Liver (tissue), 9 donors: Measurements from ENCODE around the gene ZNRF3. TPM values are rescaled to one million over a fixed set of nuclear protein-coding genes. Genes with fewer than 3 reads are reported as not detected.
A peak's percentile ranks its signal among the peaks of the same experiment; 100 is the strongest.

ENCODE experiments used
- DNase-seq: peaks from one replicate; pipeline ENCODE4 v3.0.0-alpha.2; 2017; ENCODE audit warnings: low spot score
- H3K27ac ChIP-seq, 2 donors: one replicate each; pipeline ENCODE4 v1.7.0; 2013; ENCODE audit warnings: inconsistent platforms in 2 of 2, low read length in 2 of 2, control low read depth in 1 of 2, low read depth in 1 of 2, mild to moderate bottlenecking in 1 of 2
- H3K27me3 ChIP-seq, 4 donors: one replicate each; pipeline versions ENCODE4 v1.6.1 to v1.7.0; 2013; ENCODE audit warnings: low read length in 3 of 4, inconsistent platforms in 1 of 4, mild to moderate bottlenecking in 1 of 4, moderate library complexity in 1 of 4; ENCODE audit not compliant: control insufficient read depth in 4 of 4, insufficient read depth in 4 of 4
- H3K36me3 ChIP-seq, 4 donors: one replicate each; pipeline versions ENCODE4 v1.6.1 to v1.7.0; 2013; ENCODE audit warnings: low read length in 3 of 4, mild to moderate bottlenecking in 3 of 4, low read depth in 1 of 4, moderate library complexity in 1 of 4; ENCODE audit not compliant: control insufficient read depth in 4 of 4, insufficient read depth in 3 of 4
- H3K4me1 ChIP-seq, 4 donors: one replicate each; pipeline versions ENCODE4 v1.6.1 to v1.7.0; 2013; ENCODE audit warnings: low read length in 3 of 4, mild to moderate bottlenecking in 3 of 4, moderate library complexity in 1 of 4; ENCODE audit not compliant: control insufficient read depth in 4 of 4, insufficient read depth in 4 of 4
- H3K4me3 ChIP-seq, 3 donors: one replicate each; pipeline versions ENCODE4 v1.6.1 to v1.7.0; 2013; ENCODE audit warnings: low read length in 3 of 3, control low read depth in 1 of 3, low read depth in 1 of 3, mild to moderate bottlenecking in 1 of 3
- H3K9ac ChIP-seq, 2 donors: one replicate each; pipeline ENCODE4 v1.7.0; 2013; ENCODE audit warnings: low read length in 2 of 2, mild to moderate bottlenecking in 2 of 2, moderate library complexity in 2 of 2, control low read depth in 1 of 2, low read depth in 1 of 2
- H3K9me3 ChIP-seq, 4 donors: one replicate each; pipeline versions ENCODE4 v1.6.1 to v1.7.0; 2013; ENCODE audit warnings: low read length in 3 of 4; ENCODE audit not compliant: control insufficient read depth in 4 of 4
- EGR1 ChIP-seq, 2 donors: IDR thresholded peaks; 2 replicates each; pipeline ENCODE4 v1.6.1; 2016 to 2018; ENCODE audit warnings: antibody characterized with exemption in 2 of 2, low read depth in 2 of 2
- FOXA1 ChIP-seq: IDR thresholded peaks from 2 replicates; pipeline ENCODE4 v1.6.1; 2016; ENCODE audit warnings: antibody characterized with exemption
- FOXA2 ChIP-seq: IDR thresholded peaks from 2 replicates; pipeline ENCODE4 v1.6.1; 2016; ENCODE audit warnings: antibody characterized with exemption
- GABPA ChIP-seq, 2 donors: IDR thresholded peaks in 1 of 2; conservative IDR thresholded peaks in 1 of 2; 2 replicates each; pipeline ENCODE4 v1.6.1; 2016; ENCODE audit warnings: antibody characterized with exemption in 2 of 2, mild to moderate bottlenecking in 1 of 2, moderate library complexity in 1 of 2
- HNF4A ChIP-seq, 2 donors: conservative IDR thresholded peaks; 2 replicates each; pipeline ENCODE4 v1.6.1; 2016; ENCODE audit warnings: antibody characterized with exemption in 2 of 2, mild to moderate bottlenecking in 2 of 2
- HNF4G ChIP-seq: IDR thresholded peaks from 2 replicates; pipeline ENCODE4 v1.6.1; 2016; ENCODE audit warnings: antibody characterized with exemption
- JUND ChIP-seq, 2 donors: IDR thresholded peaks; 2 replicates each; pipeline ENCODE4 v1.6.1; 2016; ENCODE audit warnings: antibody characterized with exemption in 2 of 2
- NR2F2 ChIP-seq: IDR thresholded peaks from 2 replicates; pipeline ENCODE4 v1.6.1; 2016; ENCODE audit warnings: antibody characterized with exemption
- RAD21 ChIP-seq, 2 donors: IDR thresholded peaks; 2 replicates each; pipeline ENCODE4 v1.6.1; 2016; ENCODE audit warnings: antibody characterized with exemption in 2 of 2, mild to moderate bottlenecking in 2 of 2
- RXRA ChIP-seq, 2 donors: IDR thresholded peaks; 2 replicates each; pipeline ENCODE4 v1.6.1; 2017 to 2018; ENCODE audit warnings: antibody characterized with exemption in 2 of 2, mild to moderate bottlenecking in 1 of 2
- SP1 ChIP-seq: IDR thresholded peaks from 2 replicates; pipeline ENCODE4 v1.6.1; 2018; ENCODE audit warnings: antibody characterized with exemption, mild to moderate bottlenecking
- TAF1 ChIP-seq: conservative IDR thresholded peaks from 2 replicates; pipeline ENCODE4 v1.6.1; 2016; ENCODE audit warnings: antibody characterized with exemption, mild to moderate bottlenecking
- YY1 ChIP-seq: IDR thresholded peaks from 2 replicates; pipeline ENCODE4 v1.6.1; 2016; ENCODE audit warnings: antibody characterized with exemption, mild to moderate bottlenecking
- WGBS: extraction: QIAGEN DNeasy Blood & Tissue Kit; methylation state at CpG from one replicate; pipeline ENCODE4 v1.1.7; 2013; 5-methylcytosine and 5-hydroxymethylcytosine counted together
- polyA plus RNA-seq, 2 donors: library from polyadenylated mRNA; stranded (reverse) in 1 of 2; unstranded in 1 of 2; fragments of 200-250 nt in 1 of 2; fragments of >200 nt in 1 of 2; fragmentation: Nextera tagmentation in 1 of 2; extraction: Ambion mirVana in 1 of 2; gene quantifications; one replicate each; pipeline versions ENCODE4 v1.2.1 to v1.2.3, GENCODE V29; 2013 to 2015
- total RNA-seq, 2 donors: library from RNA; depleted of rRNA; stranded (reverse); fragments of >200 nt; gene quantifications; one replicate each; pipeline ENCODE4 v1.2.3, GENCODE V29; 2014
- TF ChIP-seq, protein P1 (sequence below): fragments of 150-350 bp; IDR thresholded peaks from 2 replicates; pipeline ENCODE4 v1.5.1; 2017; ENCODE audit warnings: improper control_type of control experiment, low read depth, low read length; ENCODE audit not compliant: missing input control
- TF ChIP-seq, protein P2 (sequence below): IDR thresholded peaks from 2 replicates; pipeline ENCODE4 v1.6.1; 2016; ENCODE audit warnings: antibody characterized with exemption
- TF ChIP-seq, protein P3 (sequence below): IDR thresholded peaks from 2 replicates; pipeline ENCODE4 v1.6.1; 2016; ENCODE audit warnings: antibody characterized with exemption
- TF ChIP-seq, protein P4 (sequence below): IDR thresholded peaks from 2 replicates; pipeline ENCODE4 v1.6.1; 2016; ENCODE audit warnings: antibody characterized with exemption, mild to moderate bottlenecking
- TF ChIP-seq, protein P5 (sequence below): IDR thresholded peaks from 2 replicates; pipeline ENCODE4 v1.6.1; 2016; ENCODE audit warnings: antibody characterized with exemption
- donor health status: healthy.
- donor health status: healthy.
- donor health status: healthy.
- donor health status: healthy.
- donor health status: healthy.

Gene ZNRF3
- total and polyA plus RNA-seq, 4 donors: 2.2 to 5.9 (median 4.7) TPM

DNA sequence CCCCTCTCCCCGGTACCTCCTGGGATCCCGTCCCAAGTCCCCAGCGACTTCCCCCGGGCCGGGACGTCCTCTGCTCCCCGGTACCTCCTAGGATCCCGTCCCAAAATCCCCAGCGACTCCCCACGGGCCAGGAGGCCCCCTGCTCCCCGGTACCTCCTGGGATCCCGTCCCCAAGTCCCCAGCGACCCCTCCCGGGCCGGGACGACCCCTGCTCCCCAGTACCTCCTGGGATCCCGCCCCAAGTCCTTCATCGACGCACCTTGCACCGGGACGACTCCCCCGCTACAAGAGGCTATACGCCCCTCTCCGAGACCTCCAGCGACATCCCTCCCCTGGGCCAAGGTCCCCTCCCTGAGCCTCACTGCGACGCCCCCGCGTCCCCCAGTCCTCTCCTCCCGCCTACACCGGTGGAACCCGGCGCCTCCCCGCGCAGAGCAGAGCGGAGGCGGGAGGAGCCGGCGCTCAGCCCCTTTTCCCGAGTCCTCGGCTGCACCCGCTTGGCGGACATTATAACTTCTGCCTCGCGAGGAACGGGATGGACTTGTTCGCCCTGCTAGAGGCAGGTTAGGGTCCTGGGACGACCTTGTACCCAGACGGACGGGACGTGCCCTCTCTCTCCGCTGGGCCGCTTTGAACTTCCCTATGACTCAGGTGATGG lies 190.4 kb downstream of the ZNRF3 start:
- Histone ChIP-seq H3K4me3 (peak overlapping the region; percentile 51 to 95 (median 72)), H3K27me3 (no peaks in the 10 kb centered on the region), H3K9me3 (no peaks in the 10 kb centered on the region), H3K36me3 (no peaks in the 10 kb centered on the region), H3K9ac (peak overlapping the region in 1 of 2 donors; percentile 35), H3K27ac (peak overlapping the region in 1 of 2 donors; percentile 5), H3K4me1 (peaks cover 5 to 31% (median 21%) of the 10 kb centered on the region in 4 donors)
- 3% methylated on average over 53 of the region's 53 CpGs for WGBS
- TF ChIP-seq FOXA1 (no peak), EGR1 (IDR thresholded peaks at IDR 0.05; ENCODE audit: low read depth in 2 of 2) (peak in 1 of 2 donors; percentile 28), GABPA (IDR thresholded peaks at IDR 0.05 in 1 of 2, conservative IDR thresholded peaks at IDR 0.05 in 1 of 2) (no peak), TAF1 (no peak), NR2F2 (no peak), JUND (IDR thresholded peaks at IDR 0.05) (no peak), SP1 (no peak), RAD21 (IDR thresholded peaks at IDR 0.05) (peak in 1 of 2 donors; percentile 25), HNF4A (conservative IDR thresholded peaks at IDR 0.05) (peak in 1 of 2 donors; percentile 22), HNF4G (no peak), RXRA (IDR thresholded peaks at IDR 0.05) (peak; percentile 5 to 74), YY1 (peak; percentile 55), FOXA2 (no peak)
- TF ChIP-seq, protein P1, sequence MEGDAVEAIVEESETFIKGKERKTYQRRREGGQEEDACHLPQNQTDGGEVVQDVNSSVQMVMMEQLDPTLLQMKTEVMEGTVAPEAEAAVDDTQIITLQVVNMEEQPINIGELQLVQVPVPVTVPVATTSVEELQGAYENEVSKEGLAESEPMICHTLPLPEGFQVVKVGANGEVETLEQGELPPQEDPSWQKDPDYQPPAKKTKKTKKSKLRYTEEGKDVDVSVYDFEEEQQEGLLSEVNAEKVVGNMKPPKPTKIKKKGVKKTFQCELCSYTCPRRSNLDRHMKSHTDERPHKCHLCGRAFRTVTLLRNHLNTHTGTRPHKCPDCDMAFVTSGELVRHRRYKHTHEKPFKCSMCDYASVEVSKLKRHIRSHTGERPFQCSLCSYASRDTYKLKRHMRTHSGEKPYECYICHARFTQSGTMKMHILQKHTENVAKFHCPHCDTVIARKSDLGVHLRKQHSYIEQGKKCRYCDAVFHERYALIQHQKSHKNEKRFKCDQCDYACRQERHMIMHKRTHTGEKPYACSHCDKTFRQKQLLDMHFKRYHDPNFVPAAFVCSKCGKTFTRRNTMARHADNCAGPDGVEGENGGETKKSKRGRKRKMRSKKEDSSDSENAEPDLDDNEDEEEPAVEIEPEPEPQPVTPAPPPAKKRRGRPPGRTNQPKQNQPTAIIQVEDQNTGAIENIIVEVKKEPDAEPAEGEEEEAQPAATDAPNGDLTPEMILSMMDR: no peak
- TF ChIP-seq, protein P2, sequence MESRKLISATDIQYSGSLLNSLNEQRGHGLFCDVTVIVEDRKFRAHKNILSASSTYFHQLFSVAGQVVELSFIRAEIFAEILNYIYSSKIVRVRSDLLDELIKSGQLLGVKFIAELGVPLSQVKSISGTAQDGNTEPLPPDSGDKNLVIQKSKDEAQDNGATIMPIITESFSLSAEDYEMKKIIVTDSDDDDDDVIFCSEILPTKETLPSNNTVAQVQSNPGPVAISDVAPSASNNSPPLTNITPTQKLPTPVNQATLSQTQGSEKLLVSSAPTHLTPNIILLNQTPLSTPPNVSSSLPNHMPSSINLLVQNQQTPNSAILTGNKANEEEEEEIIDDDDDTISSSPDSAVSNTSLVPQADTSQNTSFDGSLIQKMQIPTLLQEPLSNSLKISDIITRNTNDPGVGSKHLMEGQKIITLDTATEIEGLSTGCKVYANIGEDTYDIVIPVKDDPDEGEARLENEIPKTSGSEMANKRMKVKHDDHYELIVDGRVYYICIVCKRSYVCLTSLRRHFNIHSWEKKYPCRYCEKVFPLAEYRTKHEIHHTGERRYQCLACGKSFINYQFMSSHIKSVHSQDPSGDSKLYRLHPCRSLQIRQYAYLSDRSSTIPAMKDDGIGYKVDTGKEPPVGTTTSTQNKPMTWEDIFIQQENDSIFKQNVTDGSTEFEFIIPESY: no peak
- TF ChIP-seq, protein P3, sequence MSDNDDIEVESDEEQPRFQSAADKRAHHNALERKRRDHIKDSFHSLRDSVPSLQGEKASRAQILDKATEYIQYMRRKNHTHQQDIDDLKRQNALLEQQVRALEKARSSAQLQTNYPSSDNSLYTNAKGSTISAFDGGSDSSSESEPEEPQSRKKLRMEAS: no peak
- TF ChIP-seq, protein P4, sequence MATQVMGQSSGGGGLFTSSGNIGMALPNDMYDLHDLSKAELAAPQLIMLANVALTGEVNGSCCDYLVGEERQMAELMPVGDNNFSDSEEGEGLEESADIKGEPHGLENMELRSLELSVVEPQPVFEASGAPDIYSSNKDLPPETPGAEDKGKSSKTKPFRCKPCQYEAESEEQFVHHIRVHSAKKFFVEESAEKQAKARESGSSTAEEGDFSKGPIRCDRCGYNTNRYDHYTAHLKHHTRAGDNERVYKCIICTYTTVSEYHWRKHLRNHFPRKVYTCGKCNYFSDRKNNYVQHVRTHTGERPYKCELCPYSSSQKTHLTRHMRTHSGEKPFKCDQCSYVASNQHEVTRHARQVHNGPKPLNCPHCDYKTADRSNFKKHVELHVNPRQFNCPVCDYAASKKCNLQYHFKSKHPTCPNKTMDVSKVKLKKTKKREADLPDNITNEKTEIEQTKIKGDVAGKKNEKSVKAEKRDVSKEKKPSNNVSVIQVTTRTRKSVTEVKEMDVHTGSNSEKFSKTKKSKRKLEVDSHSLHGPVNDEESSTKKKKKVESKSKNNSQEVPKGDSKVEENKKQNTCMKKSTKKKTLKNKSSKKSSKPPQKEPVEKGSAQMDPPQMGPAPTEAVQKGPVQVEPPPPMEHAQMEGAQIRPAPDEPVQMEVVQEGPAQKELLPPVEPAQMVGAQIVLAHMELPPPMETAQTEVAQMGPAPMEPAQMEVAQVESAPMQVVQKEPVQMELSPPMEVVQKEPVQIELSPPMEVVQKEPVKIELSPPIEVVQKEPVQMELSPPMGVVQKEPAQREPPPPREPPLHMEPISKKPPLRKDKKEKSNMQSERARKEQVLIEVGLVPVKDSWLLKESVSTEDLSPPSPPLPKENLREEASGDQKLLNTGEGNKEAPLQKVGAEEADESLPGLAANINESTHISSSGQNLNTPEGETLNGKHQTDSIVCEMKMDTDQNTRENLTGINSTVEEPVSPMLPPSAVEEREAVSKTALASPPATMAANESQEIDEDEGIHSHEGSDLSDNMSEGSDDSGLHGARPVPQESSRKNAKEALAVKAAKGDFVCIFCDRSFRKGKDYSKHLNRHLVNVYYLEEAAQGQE: no peak
- TF ChIP-seq, protein P5, sequence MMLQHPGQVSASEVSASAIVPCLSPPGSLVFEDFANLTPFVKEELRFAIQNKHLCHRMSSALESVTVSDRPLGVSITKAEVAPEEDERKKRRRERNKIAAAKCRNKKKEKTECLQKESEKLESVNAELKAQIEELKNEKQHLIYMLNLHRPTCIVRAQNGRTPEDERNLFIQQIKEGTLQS: no peak
- peak; percentile 65 for DNase-seq
